HL-60 (cell line): ENCODE measurements around the gene EML2.
A peak's percentile ranks its signal among the peaks of the same experiment; 100 is the strongest.

Experiments used
- DNase-seq, 2 experiments: peaks; one replicate each; pipeline ENCODE4 v3.0.0-alpha.2; 2010 to 2020; ENCODE audit warnings: low read depth in 1 of 2, low spot score in 1 of 2
- H3K27ac ChIP-seq: fragments of 250-450 bp; sonication (Bioruptor Pico); replicated peaks from 2 replicates; pipeline ENCODE4 v1.5.1; 2020; ENCODE audit warnings: mild to moderate bottlenecking, moderate library complexity
- H3K27me3 ChIP-seq: fragments of 250-450 bp; sonication (Bioruptor Pico); 2 replicates; pipeline ENCODE4 v1.5.1; 2021; ENCODE audit warnings: mild to moderate bottlenecking, moderate library complexity; ENCODE audit not compliant: insufficient read depth, poor library complexity, severe bottlenecking
- H3K4me3 ChIP-seq: replicated peaks from 2 replicates; pipeline ENCODE4 v1.5.1; 2011; ENCODE audit warnings: mild to moderate bottlenecking, control low read depth, low read length; ENCODE audit not compliant: insufficient read depth
- CTCF ChIP-seq: IDR thresholded peaks from one replicate; pipeline ENCODE4 v1.5.1; 2011; ENCODE audit warnings: low read length, control low read depth, inconsistent platforms; ENCODE audit not compliant: insufficient read depth
- GABPA ChIP-seq: IDR thresholded peaks from 2 replicates; pipeline ENCODE4 v1.6.1; 2012; ENCODE audit warnings: low read depth
- POLR2AphosphoS5 ChIP-seq: IDR thresholded peaks from 2 replicates; pipeline ENCODE4 v1.6.1; 2012; ENCODE audit warnings: low read depth
- REST ChIP-seq: IDR thresholded peaks from 2 replicates; pipeline ENCODE4 v1.6.1; 2012; ENCODE audit warnings: low read depth; ENCODE audit not compliant: insufficient replicate concordance
- SPI1 ChIP-seq: IDR thresholded peaks from 2 replicates; pipeline ENCODE4 v1.6.1; 2012; ENCODE audit warnings: low read depth, mild to moderate bottlenecking, borderline replicate concordance

Gene EML2

GRCh38 chr19:45591004-45591637, 48.1 kb downstream of the EML2 start:
- Histone ChIP-seq H3K27me3 (peaks cover 9% of the 10 kb centered on the region), H3K27ac (no peak overlapping the region), H3K4me3 (no peak overlapping the region)
- peak in 1 of 2 experiments; percentile 65 for DNase-seq
- TF ChIP-seq CTCF (peak; percentile 34), SPI1 (no peak), REST (no peak), POLR2AphosphoS5 (no peak), GABPA (no peak)

- Histone ChIP-seq H3K27me3 (peaks cover 9% of the 10 kb centered on the region), H3K4me3 (no peak overlapping the region), H3K27ac (no peak overlapping the region)
- no peak for DNase-seq
- TF ChIP-seq SPI1 (no peak), REST (no peak), CTCF (no peak), POLR2AphosphoS5 (no peak), GABPA (no peak)
Measured at GRCh38 chr19:45590300-45591003, 48.7 kb downstream of the EML2 start.

- Histone ChIP-seq H3K27me3 (peaks cover 9% of the 10 kb centered on the region), H3K27ac (no peak overlapping the region), H3K4me3 (no peak overlapping the region)
- no peak for DNase-seq
- TF ChIP-seq SPI1 (no peak), REST (no peak), CTCF (no peak), GABPA (no peak), POLR2AphosphoS5 (no peak)
Measured at GRCh38 chr19:45589768-45590167, 49.4 kb downstream of the EML2 start.
